Right kidney (tissue), 1 donor: Measurements from ENCODE around the gene FNDC1.
A peak's percentile ranks its signal among the peaks of the same experiment; 100 is the strongest.

Experiments used
- DNase-seq: peaks from one replicate; pipeline ENCODE4 v3.0.0-alpha.2; 2016

Gene FNDC1

GRCh38 chr6:159161839-159162238 lies 7.4 kb upstream of the FNDC1 start:
- DNase-seq, result no peak

- DNase-seq, result no peak
Measured at GRCh38 chr6:159163901-159164370, 5.3 kb upstream of the FNDC1 start.

- DNase-seq, result peak; percentile 74
Measured at GRCh38 chr6:159168536-159169192, 536 bp upstream of the FNDC1 start.

- DNase-seq, result peak; percentile 83
Measured at GRCh38 chr6:159169557-159170332, 545 bp downstream of the FNDC1 start.

GRCh38 chr6:159170333-159170672 lies 1.1 kb downstream of the FNDC1 start:
- DNase-seq, result no peak

- DNase-seq, result no peak
Measured at GRCh38 chr6:159170999-159171712, 2.0 kb downstream of the FNDC1 start.

GRCh38 chr6:159172091-159172491 lies 2.9 kb downstream of the FNDC1 start:
- DNase-seq, result no peak

GRCh38 chr6:159174263-159174969 lies 5.2 kb downstream of the FNDC1 start:
- DNase-seq, result peak; percentile 54

- DNase-seq, result no peak
Measured at GRCh38 chr6:159176913-159177312, 7.7 kb downstream of the FNDC1 start.

- no peak for DNase-seq
Measured at GRCh38 chr6:159178847-159179246, 9.6 kb downstream of the FNDC1 start.

- DNase-seq, result no peak
Measured at GRCh38 chr6:159180001-159180400, 10.8 kb downstream of the FNDC1 start.

GRCh38 chr6:159181914-159182313 lies 12.7 kb downstream of the FNDC1 start:
- no peak for DNase-seq

GRCh38 chr6:159184559-159184958 lies 15.4 kb downstream of the FNDC1 start:
- DNase-seq, result no peak

GRCh38 chr6:159190460-159190859 lies 21.3 kb downstream of the FNDC1 start:
- no peak for DNase-seq

GRCh38 chr6:159193923-159194322 lies 24.7 kb downstream of the FNDC1 start:
- no peak for DNase-seq

GRCh38 chr6:159194421-159194820 lies 25.2 kb downstream of the FNDC1 start:
- DNase-seq, result no peak

- no peak for DNase-seq
Measured at GRCh38 chr6:159196430-159196975, 27.3 kb downstream of the FNDC1 start.

GRCh38 chr6:159197251-159197650 lies 28.1 kb downstream of the FNDC1 start:
- no peak for DNase-seq

- no peak for DNase-seq
Measured at GRCh38 chr6:159201336-159201735, 32.1 kb downstream of the FNDC1 start.

- no peak for DNase-seq
Measured at GRCh38 chr6:159203304-159204005, 34.3 kb downstream of the FNDC1 start.

GRCh38 chr6:159204605-159205004 lies 35.4 kb downstream of the FNDC1 start:
- DNase-seq, result no peak

GRCh38 chr6:159212028-159212427 lies 42.8 kb downstream of the FNDC1 start:
- DNase-seq, result no peak
